SU-DHL-6 (cell line): ENCODE measurements around the gene EPS8.

ENCODE experiments used
- EZH2phosphoT487 ChIP-seq: fragments of 200-600 bp; sonication (generic), shearing (Covaris generic); conservative IDR thresholded peaks from 2 replicates; pipeline ENCODE4 v1.6.1; 2018; ENCODE audit warnings: mild to moderate bottlenecking, antibody characterized with exemption, low read length, moderate library complexity, mixed read lengths
- TF ChIP-seq, protein P1 (sequence below): fragments of 200-600 bp; sonication (generic); IDR thresholded peaks from one replicate; pipeline ENCODE4 v1.5.1; 2017; ENCODE audit warnings: antibody characterized with exemption, mild to moderate bottlenecking, low read length, moderate library complexity; ENCODE audit not compliant: insufficient read depth, poor library complexity, severe bottlenecking

GRCh38 chr12:15679151-15679550, 110.0 kb downstream of the EPS8 start:
- TF ChIP-seq, protein P1, sequence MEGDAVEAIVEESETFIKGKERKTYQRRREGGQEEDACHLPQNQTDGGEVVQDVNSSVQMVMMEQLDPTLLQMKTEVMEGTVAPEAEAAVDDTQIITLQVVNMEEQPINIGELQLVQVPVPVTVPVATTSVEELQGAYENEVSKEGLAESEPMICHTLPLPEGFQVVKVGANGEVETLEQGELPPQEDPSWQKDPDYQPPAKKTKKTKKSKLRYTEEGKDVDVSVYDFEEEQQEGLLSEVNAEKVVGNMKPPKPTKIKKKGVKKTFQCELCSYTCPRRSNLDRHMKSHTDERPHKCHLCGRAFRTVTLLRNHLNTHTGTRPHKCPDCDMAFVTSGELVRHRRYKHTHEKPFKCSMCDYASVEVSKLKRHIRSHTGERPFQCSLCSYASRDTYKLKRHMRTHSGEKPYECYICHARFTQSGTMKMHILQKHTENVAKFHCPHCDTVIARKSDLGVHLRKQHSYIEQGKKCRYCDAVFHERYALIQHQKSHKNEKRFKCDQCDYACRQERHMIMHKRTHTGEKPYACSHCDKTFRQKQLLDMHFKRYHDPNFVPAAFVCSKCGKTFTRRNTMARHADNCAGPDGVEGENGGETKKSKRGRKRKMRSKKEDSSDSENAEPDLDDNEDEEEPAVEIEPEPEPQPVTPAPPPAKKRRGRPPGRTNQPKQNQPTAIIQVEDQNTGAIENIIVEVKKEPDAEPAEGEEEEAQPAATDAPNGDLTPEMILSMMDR: no peak
- no peak for TF ChIP-seq EZH2phosphoT487
